ENCODE data around the gene C16orf82. TPM values are rescaled to one million over a fixed set of nuclear protein-coding genes. Genes with fewer than 3 reads are reported as not detected.

The C16orf82 gene
- total RNA-seq, 1 donor from 2014 or later, result not detected

DNA sequence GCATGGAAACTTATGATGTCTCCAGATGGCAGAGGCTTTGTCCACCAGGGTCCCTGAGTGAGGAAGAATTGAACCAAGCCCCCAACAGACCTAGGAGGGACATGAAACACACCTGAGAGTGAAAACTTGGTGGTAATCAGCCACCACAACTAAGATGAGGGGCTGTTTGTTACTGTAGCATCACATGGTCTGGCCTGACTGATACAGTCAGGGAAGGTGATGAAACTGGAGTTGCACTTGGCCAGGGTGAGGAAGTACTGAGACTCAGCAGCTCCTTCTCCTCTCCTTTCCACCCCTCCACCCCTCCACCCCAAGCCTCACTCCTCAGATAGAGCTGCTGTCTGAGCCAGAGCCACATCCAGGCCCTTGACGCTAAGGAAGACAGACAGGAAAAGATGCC lies 37.2 kb downstream of the C16orf82 start:
- Histone ChIP-seq H3K9me3 (no peaks in the 10 kb centered on the region), H3K36me3 (no peaks in the 10 kb centered on the region), H3K27me3 (ENCODE audit: low read depth) (peaks cover 10% of the 10 kb centered on the region), H3K4me3 (no peak overlapping the region), H3K27ac (no peak overlapping the region), H3K4me1 (no peaks in the 10 kb centered on the region)
- DNase-seq (no peak), ATAC-seq (no peak)
- TF ChIP-seq, protein P1, sequence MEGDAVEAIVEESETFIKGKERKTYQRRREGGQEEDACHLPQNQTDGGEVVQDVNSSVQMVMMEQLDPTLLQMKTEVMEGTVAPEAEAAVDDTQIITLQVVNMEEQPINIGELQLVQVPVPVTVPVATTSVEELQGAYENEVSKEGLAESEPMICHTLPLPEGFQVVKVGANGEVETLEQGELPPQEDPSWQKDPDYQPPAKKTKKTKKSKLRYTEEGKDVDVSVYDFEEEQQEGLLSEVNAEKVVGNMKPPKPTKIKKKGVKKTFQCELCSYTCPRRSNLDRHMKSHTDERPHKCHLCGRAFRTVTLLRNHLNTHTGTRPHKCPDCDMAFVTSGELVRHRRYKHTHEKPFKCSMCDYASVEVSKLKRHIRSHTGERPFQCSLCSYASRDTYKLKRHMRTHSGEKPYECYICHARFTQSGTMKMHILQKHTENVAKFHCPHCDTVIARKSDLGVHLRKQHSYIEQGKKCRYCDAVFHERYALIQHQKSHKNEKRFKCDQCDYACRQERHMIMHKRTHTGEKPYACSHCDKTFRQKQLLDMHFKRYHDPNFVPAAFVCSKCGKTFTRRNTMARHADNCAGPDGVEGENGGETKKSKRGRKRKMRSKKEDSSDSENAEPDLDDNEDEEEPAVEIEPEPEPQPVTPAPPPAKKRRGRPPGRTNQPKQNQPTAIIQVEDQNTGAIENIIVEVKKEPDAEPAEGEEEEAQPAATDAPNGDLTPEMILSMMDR (IDR thresholded peaks at IDR 0.05), result no peak
- intact Hi-C loops (cut with DNase I), result no loop called here

- H3K27me3 ChIP-seq (ENCODE audit: low read depth), result peaks cover 10% of the 10 kb centered on the region
- H3K27ac ChIP-seq, result no peak overlapping the region
- TF ChIP-seq, protein P1 (IDR thresholded peaks at IDR 0.05), result no peak
- H3K36me3 ChIP-seq, result no peaks in the 10 kb centered on the region
- intact Hi-C loops (cut with DNase I), result no loop called here
- no peak for DNase-seq
- no peak for ATAC-seq
- peaks cover 4% of the 10 kb centered on the region for H3K4me1 ChIP-seq
- no peaks in the 10 kb centered on the region for H3K9me3 ChIP-seq
- no peak overlapping the region for H3K4me3 ChIP-seq
These were observed 39.6 kb downstream of the C16orf82 start for GRCh38 chr16:27106305-27106704.

DNA sequence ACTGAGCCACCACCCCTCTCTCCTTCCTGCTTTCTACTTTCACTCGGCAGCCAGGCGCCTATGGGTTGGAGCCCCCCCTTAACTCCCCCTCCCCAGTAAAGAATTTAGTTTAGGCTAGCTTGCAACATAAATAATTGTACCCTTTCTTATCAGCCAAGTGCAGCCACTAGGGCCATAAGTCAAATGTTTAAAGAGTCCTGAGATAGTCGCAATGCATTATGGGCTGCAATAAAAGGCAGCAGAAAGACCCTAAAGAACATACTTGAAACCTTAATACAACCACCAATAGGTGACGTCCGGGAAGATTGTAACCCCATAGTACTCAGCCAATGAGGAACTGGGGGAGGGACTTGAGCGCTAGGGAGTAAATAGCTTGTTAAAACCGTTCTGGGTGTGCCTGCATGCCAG lies 40.5 kb downstream of the C16orf82 start:
- TF ChIP-seq, protein P1 (IDR thresholded peaks at IDR 0.05), result no peak
- no peak overlapping the region for H3K4me3 ChIP-seq
- H3K4me1 ChIP-seq, result peaks cover 4% of the 10 kb centered on the region
- ATAC-seq (no peak), DNase-seq (no peak)
- intact Hi-C loops (cut with DNase I), result no loop called here
- H3K36me3 ChIP-seq, result no peaks in the 10 kb centered on the region
- no peak overlapping the region for H3K27ac ChIP-seq
- no peaks in the 10 kb centered on the region for H3K9me3 ChIP-seq
- H3K27me3 ChIP-seq (ENCODE audit: low read depth), result peaks cover 10% of the 10 kb centered on the region

DNA sequence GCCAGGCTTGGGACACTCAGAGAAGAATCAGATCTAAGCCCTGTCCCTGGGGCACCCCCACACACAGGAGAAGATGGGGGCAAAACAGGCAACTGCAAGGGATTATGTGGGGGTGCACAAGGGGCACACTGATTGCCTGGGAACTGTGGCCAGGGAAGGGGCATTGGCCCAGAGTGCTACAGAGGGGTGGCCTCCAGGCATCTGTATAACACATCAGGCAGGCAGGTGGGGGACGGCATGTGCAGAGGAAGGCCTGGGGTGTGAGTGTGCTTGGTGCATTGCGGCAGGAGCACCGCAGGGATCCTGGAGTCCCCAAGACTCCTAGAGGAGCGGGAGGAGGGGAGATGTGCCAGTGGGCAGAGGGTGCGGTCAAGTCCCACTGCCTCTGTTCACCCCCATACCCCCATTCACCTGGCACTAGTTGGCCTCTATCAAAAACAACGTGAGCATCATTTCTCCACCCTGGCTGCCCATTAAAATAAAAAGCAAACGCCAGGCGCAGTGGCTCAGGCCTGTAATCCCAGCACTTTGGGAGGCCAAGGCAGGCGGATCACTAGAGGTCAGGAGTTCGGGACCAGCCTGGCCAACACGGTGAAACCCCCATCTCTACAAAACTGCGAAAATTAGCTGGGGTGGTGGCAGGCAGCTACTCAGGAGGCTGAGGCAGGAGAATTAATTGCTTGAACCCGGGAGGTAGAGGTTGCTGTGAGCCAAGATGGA lies 41.5 kb downstream of the C16orf82 start:
- intact Hi-C loops (cut with DNase I), result no loop called here

DNA sequence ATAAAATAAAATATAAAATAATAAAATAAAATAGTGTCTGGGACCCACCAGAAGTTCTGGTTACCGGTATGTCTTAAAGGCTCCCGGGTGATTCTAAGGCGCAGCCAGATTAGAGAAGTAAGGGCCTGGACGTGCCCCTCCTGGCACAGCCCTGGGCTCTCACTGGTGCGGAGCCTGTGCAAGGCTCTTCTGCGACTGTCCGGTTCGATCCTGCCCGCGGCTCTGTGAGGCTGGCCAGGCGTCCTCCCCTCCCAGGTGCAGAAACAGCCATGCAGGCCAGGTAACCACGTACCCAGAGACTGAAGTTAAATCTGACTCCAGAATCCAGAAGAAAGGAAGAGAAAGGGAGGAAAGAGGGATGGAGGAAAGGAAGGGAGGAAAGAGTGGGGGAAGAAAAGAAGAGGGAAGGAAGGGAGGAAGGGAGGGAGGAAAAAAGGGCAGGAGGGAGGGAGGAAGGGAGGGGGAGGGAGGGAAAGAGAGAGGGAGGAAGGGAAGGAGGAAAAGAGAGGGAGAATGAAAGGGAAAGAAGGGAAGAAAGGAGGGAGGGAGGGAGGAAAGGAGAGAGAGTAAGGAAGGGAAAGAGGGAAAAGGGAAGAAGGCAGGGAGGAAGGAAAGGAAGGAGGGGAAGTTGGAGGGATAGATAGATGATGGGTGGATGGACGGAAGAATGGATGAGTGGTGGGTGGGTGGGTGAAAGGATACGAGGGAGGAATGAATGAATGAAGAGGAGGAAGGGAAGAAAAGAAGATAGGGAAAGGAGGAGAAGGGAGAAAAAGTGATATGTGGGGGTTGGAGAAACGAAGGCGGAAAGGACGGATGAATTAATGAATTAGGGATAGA lies 42.3 kb downstream of the C16orf82 start:
- TF ChIP-seq, protein P1 (IDR thresholded peaks at IDR 0.05), result no peak
- H3K36me3 ChIP-seq, result no peaks in the 10 kb centered on the region
- H3K4me1 ChIP-seq, result peaks cover 4% of the 10 kb centered on the region
- H3K27me3 ChIP-seq (ENCODE audit: low read depth), result peaks cover 10% of the 10 kb centered on the region
- H3K9me3 ChIP-seq, result no peaks in the 10 kb centered on the region
- H3K27ac ChIP-seq, result no peak overlapping the region
- no peak for DNase-seq
- ATAC-seq, result no peak
- H3K4me3 ChIP-seq, result peak overlapping the region; percentile 38
- intact Hi-C loops (cut with DNase I), result no loop called here

More for the DNA sequence above, 41.5 kb downstream of the C16orf82 start:
- no peak overlapping the region for H3K27ac ChIP-seq
- ATAC-seq, result no peak
- DNase-seq, result no peak
- peaks cover 4% of the 10 kb centered on the region for H3K4me1 ChIP-seq
- H3K36me3 ChIP-seq, result no peaks in the 10 kb centered on the region
- H3K27me3 ChIP-seq (ENCODE audit: low read depth), result peaks cover 10% of the 10 kb centered on the region
- TF ChIP-seq, protein P1 (IDR thresholded peaks at IDR 0.05), result no peak
- H3K4me3 ChIP-seq, result no peak overlapping the region
- H3K9me3 ChIP-seq, result no peaks in the 10 kb centered on the region

All from lower lobe of right lung (tissue), 2 donors.